Mammary epithelial cell (primary cell): ENCODE data around the gene ELOB.

Experiments used
- EZH2 ChIP-seq: IDR thresholded peaks from 2 replicates; pipeline ENCODE4 v1.6.1; 2012; ENCODE audit warnings: low read length, inconsistent platforms, borderline replicate concordance
- TF ChIP-seq, protein P1 (sequence below), 2 donors: IDR thresholded peaks in 1 of 2; conservative IDR thresholded peaks in 1 of 2; 2 replicates each; pipeline ENCODE4 v1.5.1; 2011 to 2012; ENCODE audit warnings: inconsistent platforms in 2 of 2, low read length in 2 of 2, mild to moderate bottlenecking in 2 of 2, control low read depth in 1 of 2, low read depth in 1 of 2; ENCODE audit not compliant: insufficient read depth in 1 of 2; ENCODE audit errors: extremely low read depth in 1 of 2

DNA sequence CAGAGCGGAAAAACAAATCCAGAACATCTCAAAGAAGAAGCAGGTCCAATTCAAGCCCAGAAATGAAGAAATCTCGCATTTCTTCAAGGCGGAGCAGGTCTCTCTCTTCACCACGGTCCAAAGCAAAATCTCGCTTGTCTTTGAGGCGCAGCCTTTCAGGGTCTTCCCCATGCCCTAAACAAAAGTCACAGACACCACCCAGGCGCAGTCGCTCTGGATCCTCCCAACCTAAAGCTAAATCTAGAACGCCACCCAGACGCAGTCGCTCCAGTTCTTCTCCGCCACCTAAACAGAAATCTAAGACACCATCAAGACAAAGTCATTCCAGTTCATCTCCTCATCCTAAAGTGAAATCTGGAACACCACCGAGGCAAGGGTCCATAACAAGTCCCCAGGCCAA lies 14.4 kb downstream of the ELOB start:
- TF ChIP-seq, protein P1, sequence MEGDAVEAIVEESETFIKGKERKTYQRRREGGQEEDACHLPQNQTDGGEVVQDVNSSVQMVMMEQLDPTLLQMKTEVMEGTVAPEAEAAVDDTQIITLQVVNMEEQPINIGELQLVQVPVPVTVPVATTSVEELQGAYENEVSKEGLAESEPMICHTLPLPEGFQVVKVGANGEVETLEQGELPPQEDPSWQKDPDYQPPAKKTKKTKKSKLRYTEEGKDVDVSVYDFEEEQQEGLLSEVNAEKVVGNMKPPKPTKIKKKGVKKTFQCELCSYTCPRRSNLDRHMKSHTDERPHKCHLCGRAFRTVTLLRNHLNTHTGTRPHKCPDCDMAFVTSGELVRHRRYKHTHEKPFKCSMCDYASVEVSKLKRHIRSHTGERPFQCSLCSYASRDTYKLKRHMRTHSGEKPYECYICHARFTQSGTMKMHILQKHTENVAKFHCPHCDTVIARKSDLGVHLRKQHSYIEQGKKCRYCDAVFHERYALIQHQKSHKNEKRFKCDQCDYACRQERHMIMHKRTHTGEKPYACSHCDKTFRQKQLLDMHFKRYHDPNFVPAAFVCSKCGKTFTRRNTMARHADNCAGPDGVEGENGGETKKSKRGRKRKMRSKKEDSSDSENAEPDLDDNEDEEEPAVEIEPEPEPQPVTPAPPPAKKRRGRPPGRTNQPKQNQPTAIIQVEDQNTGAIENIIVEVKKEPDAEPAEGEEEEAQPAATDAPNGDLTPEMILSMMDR (conservative IDR thresholded peaks at IDR 0.05 in 1 of 2, IDR thresholded peaks at IDR 0.05 in 1 of 2; ENCODE audit: extremely low read depth in 1 of 2, insufficient read depth in 1 of 2, low read depth in 1 of 2, low read length in 2 of 2), result no peak
- TF ChIP-seq EZH2, result no peak
